Pulmonary artery endothelial cell (primary cell): Measurements from ENCODE around the gene ANGPTL4. TPM values are rescaled to one million over a fixed set of nuclear protein-coding genes. Genes with fewer than 3 reads are reported as not detected.
"Not testable (repeated sequence)": the region's sequence is repeated elsewhere in the genome, so short reads cannot be mapped to it uniquely, and the experiment has no call there.

Experiments used
- DNase-seq: peaks from one replicate; pipeline ENCODE4 v3.0.0-alpha.2; 2011; ENCODE audit warnings: low read depth, low spot score
- total RNA-seq: library from RNA; depleted of rRNA; stranded (reverse); fragments of >200 nt; gene quantifications from 2 replicates; pipeline ENCODE4 v1.2.3, GENCODE V29; 2014

ANGPTL4 gene, protein sequence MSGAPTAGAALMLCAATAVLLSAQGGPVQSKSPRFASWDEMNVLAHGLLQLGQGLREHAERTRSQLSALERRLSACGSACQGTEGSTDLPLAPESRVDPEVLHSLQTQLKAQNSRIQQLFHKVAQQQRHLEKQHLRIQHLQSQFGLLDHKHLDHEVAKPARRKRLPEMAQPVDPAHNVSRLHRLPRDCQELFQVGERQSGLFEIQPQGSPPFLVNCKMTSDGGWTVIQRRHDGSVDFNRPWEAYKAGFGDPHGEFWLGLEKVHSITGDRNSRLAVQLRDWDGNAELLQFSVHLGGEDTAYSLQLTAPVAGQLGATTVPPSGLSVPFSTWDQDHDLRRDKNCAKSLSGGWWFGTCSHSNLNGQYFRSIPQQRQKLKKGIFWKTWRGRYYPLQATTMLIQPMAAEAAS
- total RNA-seq, result 4.3 and 13.2 TPM in 2 replicates

- no peak for DNase-seq
Measured at GRCh38 chr19:8363803-8364771, at the start of gene ANGPTL4. ANGPTL4 (plus strand) TSS chr19:8364155; CDS start chr19:8364322, 167 bp downstream.

GRCh38 chr19:8314981-8315640 is 48.8 kb upstream of the ANGPTL4 start:
- DNase-seq, result not testable (repeated sequence)

DNA sequence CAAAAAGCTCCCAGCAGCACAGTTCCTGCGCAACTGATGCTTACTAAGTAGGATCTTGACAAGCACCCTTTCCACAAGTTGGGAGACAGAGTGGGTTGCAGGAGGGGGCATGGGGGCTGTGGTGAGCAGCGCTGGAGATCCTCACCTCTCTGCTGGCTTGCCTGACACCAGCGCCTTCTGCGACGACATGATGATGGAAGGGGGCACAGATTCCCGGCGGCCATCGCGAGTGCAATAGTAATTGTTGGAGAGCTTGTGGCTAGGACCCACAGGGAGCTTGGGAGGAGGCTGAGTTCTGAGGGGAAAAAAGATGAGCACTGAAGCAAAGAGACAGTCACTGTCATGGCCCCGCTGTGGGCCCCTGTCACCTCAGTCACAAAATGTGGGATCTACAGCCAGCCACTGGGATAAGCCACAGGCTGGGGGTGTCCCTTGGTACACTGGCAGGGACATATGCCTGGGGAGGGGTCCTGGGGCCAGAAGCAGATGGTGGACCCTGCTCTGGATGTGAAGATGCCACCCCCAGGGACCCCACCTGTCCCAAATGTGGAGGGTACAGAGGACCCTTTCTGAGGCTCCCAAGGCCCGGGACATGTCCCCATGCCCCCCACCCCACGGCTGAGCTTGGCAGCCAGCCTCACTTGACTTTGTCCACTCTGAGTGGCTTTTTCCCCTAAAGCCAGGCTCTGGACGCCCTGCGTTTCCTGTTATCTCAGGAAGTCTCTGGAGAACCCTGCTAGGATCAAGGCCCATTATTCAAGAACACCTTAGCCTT is 47.4 kb upstream of the ANGPTL4 start:
- DNase-seq, result no peak

- DNase-seq, result not testable (repeated sequence)
Measured at GRCh38 chr19:8318835-8319234, 45.1 kb upstream of the ANGPTL4 start.

DNA sequence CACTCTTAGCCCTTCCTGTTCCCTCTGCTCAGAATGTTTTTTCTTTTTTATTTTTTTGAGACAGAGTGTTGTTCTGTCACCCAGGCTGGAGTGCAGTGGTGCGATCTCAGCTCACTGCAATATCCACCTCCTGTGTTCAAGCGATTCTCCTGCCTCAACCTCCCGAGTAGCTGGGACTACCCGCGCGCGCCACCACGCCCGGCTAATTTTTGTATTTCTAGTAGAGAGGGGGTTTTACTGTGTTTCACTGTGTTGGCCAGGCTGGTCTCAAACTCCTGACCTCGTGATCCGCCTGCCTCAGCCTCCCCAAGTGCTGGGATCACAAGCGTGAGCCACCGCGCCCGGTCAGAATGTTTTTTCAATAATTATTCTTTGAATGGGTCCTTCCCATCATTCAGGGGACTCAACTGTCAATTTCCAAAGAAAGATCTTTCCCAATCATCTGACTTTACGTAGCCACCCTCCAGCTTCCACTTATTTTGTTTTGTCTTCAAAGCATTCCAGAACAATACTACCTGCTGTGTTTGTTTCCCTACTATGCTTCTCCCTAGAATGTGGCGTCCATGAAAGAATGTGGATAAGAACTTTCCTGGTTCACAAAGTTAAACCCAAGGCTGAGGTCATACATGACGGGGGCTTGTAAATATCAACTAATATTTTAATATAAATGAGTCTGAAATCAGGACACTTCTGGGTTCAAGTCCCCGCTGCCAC is 44.0 kb upstream of the ANGPTL4 start:
- no peak for DNase-seq

DNA sequence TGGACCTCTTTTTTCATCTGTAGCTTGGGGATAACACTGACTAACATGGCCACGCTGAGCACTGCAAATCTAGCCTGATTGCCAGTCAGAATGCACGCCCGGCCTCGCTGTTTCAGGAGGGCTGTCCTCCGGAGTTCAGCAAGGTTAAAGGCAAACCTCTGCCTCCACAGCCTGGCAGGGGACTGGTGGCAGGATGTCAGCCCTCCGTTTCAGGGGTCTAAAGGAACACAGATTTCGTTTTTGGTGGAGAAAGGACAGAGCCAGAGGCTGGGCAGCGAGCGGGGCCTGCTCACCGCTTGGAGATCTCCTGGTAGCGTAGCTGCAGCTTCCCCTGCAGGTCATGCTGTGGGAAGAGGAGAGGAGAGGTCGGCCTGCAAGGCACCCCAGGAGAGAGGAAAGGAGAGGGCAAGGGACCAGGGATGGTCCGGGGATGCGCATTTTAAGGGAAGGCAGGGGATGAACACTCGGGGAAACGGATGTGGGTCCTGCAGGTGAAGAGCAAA is 43.3 kb upstream of the ANGPTL4 start:
- DNase-seq, result no peak

DNA sequence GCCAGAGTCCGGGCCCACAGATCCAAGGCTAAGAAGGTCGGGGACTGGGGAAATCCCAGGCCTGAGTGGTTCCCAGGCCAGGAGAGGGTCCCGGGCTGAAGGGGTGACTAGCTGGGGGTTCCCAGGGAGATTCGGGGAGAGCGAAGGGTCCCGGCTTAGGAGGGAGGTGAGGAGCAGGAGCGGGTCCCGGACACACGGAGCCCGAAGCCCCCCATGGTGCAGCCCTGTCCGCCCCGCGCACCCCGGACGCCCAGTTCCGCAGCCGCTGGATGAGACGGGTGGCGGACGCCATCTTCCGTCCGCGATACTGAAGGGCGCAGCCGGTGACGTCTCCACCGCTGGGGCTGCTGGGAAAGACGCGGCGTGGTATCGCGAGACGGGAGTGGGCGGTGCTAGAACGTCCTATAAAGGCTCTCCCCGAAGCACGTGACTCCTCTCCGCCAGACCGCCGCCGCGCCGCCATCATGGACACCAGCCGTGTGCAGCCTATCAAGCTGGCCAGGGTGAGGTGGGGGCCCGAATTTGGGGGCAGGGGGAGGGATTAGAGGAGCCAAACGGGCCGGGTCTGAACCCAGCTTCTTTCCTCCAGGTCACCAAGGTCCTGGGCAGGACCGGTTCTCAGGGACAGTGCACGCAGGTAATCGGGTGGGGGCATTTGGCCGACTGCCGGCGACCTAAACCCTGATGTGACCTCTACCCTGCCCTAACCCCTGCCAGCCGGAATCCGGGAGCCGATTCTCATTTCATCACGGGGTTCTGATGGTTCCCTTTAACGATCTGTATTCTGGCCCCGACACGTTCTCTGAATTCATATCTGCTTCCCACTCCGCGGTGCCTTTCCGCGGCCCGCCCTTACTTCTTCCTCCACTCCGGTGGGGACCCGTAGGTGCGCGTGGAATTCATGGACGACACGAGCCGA is 42.6 kb upstream of the ANGPTL4 start, which contains the start of the genes NDUFA7 and RPS28:
Gene NDUFA7, minus strand, starts transcription at position 309 of the 919 bp plus-strand sequence. Its CDS starts 17 bp downstream, at position 292.
Gene RPS28, plus strand, starts transcription at position 430 of the 919 bp plus-strand sequence. Its CDS starts 35 bp downstream, at position 465.
- peak; percentile 77 for DNase-seq

DNA sequence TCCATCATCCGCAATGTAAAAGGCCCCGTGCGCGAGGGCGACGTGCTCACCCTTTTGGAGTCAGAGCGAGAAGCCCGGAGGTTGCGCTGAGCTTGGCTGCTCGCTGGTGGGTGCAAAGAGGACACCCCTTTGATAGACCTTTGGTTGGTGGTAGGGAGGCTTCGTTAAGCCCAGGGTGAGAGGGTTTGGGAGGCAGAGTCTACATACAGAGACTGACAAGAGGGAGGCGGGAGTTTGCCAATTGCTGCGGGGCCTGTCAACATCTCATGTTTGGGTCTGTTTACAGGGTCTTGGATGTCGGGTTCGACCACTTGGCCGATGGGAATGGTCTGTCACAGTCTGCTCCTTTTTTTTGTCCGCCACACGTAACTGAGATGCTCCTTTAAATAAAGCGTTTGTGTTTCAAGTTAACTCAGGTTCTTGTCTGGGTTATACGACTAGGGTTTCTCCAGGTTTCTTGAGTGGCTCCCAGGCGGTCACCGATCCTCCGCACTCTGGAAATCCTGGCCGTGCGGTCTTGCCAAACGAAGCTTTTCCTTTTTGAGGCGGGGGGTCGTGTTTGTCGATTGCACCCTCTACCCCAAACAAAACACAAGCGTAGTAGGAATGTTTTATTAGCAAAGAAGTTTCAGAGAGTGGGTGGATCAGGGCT is 41.8 kb upstream of the ANGPTL4 start:
- no peak for DNase-seq

GRCh38 chr19:8322638-8322997 is 41.3 kb upstream of the ANGPTL4 start:
- no peak for DNase-seq

DNA sequence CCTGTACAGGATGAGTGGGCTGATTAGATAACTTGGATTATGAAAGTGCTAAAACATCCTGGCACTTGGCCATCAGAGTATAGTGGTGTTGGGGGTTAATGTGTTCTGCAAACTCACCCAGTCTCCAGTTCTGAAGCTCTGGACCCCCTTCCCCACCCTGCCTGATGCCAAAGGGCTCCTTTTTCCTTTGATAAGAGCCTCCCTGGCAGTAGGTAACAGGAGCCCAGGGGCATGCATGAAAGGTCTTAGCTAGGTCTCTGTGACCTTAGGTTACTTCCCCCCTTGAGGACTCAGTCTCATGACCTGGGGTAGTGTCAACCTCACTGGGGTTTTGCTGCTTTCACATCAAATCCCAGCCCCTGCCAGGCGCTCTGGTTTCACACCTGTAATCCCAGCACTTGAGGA is 40.2 kb upstream of the ANGPTL4 start:
- no peak for DNase-seq

DNA sequence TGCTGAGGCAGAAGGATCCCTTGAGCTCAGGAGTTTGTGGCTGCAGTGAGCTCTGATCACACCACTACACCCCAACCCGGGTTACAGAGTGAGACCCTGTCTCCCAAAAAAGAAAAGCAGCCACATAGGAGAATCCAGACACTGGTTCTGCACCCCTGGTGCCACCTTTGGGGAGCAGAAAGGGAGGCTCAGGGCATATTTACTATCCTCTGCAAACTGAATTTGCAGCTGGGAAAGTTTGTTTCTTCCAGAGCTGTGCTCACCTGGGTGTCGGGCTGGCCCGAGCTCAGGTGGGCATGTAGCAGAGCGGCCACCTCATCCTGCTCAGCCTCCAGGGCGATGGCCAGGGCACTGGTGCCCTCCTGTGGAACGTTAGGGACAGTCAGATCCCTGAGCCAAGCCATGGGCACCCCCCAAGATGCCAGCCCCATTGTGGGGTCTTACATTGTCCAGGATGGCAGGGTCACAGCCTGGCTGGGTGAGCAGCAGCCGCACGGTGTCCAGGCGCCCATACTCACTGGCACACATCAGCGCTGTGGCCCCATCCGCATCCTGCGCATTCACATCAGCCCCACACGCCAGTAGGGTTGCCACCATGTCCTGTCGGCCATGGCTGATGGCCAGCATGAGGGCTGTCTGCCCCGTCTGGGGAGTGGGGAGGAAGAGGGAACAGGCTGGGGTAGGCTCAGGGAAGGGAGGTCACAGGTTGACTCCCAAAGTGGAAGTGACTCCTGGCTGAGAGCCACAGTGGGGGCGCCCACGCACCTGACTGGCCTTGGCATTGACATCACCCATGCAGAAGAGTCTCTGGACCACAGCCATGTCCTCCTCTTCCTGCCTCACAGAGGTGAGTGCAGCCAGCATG is 39.5 kb upstream of the ANGPTL4 start:
- DNase-seq, result no peak

DNA sequence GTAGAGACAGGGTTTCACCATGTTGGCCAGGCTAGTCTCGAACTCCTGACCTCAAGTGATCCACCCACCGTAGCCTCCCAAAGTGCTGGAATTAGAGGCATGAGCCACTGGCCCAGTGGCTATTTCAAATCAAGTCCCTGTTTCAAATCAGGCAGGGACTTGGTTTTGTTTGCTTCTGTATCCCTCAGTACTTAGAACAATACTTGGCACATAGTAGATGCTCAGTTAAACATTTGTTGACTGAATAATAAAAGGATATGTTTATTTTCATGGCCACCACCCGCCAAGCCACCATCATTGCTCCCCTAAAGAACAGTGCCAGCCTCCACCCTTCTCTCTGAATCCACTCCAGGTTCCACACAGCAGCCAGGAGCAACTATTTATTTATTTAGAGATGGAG is 38.5 kb upstream of the ANGPTL4 start:
- no peak for DNase-seq

- DNase-seq, result no peak
Measured at GRCh38 chr19:8329996-8330395, 34.0 kb upstream of the ANGPTL4 start.

- no peak for DNase-seq
Measured at GRCh38 chr19:8331263-8331845, 32.6 kb upstream of the ANGPTL4 start.

GRCh38 chr19:8332976-8333766 is 30.8 kb upstream of the ANGPTL4 start:
- DNase-seq, result no peak
